HCT116 (cell line): ENCODE data around the gene HTR3E. TPM values are rescaled to one million over a fixed set of nuclear protein-coding genes. Genes with fewer than 3 reads are reported as not detected.

Source experiments
- ATAC-seq: fragments of 200-7000 bp; cut with Tn5 transposase; 2 replicates; pipeline ENCODE4 v1.9.1; 2020; ENCODE audit warnings: mild to moderate bottlenecking, moderate library complexity
- Bru-seq: library from RNA; stranded (reverse); fragments of 400-500 nt; gene quantifications from one replicate; lab custom pipeline; 2021; lab: Mats Ljungman, UMichigan
- BruChase-seq, 2 experiments: library from RNA; stranded (reverse); fragments of 400-500 nt; gene quantifications; one replicate each; lab custom pipeline; 2021; lab: Mats Ljungman, UMichigan
- BruUV-seq: library from RNA; stranded (reverse); fragments of 400-500 nt; replicated peaks from 2 replicates; lab custom pipeline; 2021; lab: Mats Ljungman, UMichigan
- CTCF ChIA-PET: fragments of 300-600 bp; sonication (Branson Sonifier 250); formaldehyde crosslinking; loops from one replicate; lab custom pipeline; 2021; ENCODE audit warnings: antibody characterized with exemption; lab: Charles Lee
- POLR2A ChIA-PET: fragments of 300-600, 350-600 bp; sonication (Branson Sonifier 250); formaldehyde crosslinking; loops from one replicate; lab custom pipeline; 2021; ENCODE audit warnings: antibody characterized with exemption; lab: Charles Lee
- RAD21 ChIA-PET, 2 experiments: fragments of 300-600 bp; sonication (Branson Sonifier 250); formaldehyde crosslinking; loops; one replicate each; lab custom pipeline; 2023; ENCODE audit warnings: low total read pairs in 2 of 2; ENCODE audit not compliant: uncharacterized antibody in 2 of 2, unreplicated experiment in 2 of 2, low non-redundant PET in 1 of 2; lab: Charles Lee
- DNase-seq: peaks from one replicate; pipeline ENCODE4 v3.0.0-alpha.2; 2010; ENCODE audit warnings: low read depth, low spot score
- H2AFZ ChIP-seq: fragments of 200-600 bp; shearing (Covaris generic), sonication (generic); 2 replicates; pipeline ENCODE4 v1.6.1; 2017; ENCODE audit warnings: low read depth, mixed run types, mixed read lengths, antibody characterized with exemption, low read length; ENCODE audit not compliant: poor library complexity, severe bottlenecking
- H3K27ac ChIP-seq: 2 replicates; pipeline ENCODE4 v1.5.1; 2012; ENCODE audit warnings: low read depth, low read length
- H3K27me3 ChIP-seq: fragments of 200-600 bp; sonication (generic); 2 replicates; pipeline ENCODE4 v1.6.1; 2016; ENCODE audit warnings: mixed run types, low read length, mixed read lengths; ENCODE audit not compliant: insufficient read depth
- H3K36me3 ChIP-seq, 2 experiments: fragments of 200-500 bp in 1 of 2; fragments of 200-600 bp in 1 of 2; sonication (Bioruptor generic) in 1 of 2; sonication (generic) in 1 of 2; 2 replicates each; pipeline versions ENCODE4 v1.5.1 to v1.6.1; 2014 to 2016; ENCODE audit warnings: low read length in 2 of 2, inconsistent platforms in 1 of 2, mixed read lengths in 1 of 2, mixed run types in 1 of 2; ENCODE audit not compliant: insufficient read depth in 2 of 2, control insufficient read depth in 1 of 2
- H3K4me1 ChIP-seq, 2 experiments: fragments of 200-600 bp in 1 of 2; sonication (generic) in 1 of 2; 2 replicates each; pipeline versions ENCODE4 v1.5.1 to v1.6.1; 2012 to 2017; ENCODE audit warnings: low read length in 2 of 2, inconsistent platforms in 1 of 2, mild to moderate bottlenecking in 1 of 2, mixed read lengths in 1 of 2, mixed run types in 1 of 2, moderate library complexity in 1 of 2; ENCODE audit not compliant: insufficient read depth in 2 of 2, control insufficient read depth in 1 of 2
- H3K4me2 ChIP-seq: fragments of 200-600 bp; sonication (generic); 2 replicates; pipeline ENCODE4 v1.6.1; 2017; ENCODE audit warnings: mixed run types, low read length, mixed read lengths
- H3K4me3 ChIP-seq, 2 experiments: fragments of 200-600 bp in 1 of 2; sonication (generic) in 1 of 2; replicated peaks in 1 of 2; 2 replicates each; pipeline ENCODE4 v1.5.1; 2011 to 2016; ENCODE audit warnings: low read length in 2 of 2, control low read depth in 1 of 2, low read depth in 1 of 2, mild to moderate bottlenecking in 1 of 2, mixed read lengths in 1 of 2, mixed run types in 1 of 2
- H3K79me2 ChIP-seq: fragments of 200-600 bp; sonication (generic); 2 replicates; pipeline ENCODE4 v1.6.1; 2017; ENCODE audit warnings: mild to moderate bottlenecking, mixed run types, low read length, moderate library complexity, mixed read lengths; ENCODE audit not compliant: insufficient read depth
- H3K9ac ChIP-seq: fragments of 200-600 bp; sonication (generic); 2 replicates; pipeline ENCODE4 v1.6.1; 2016; ENCODE audit warnings: low read length, mixed read lengths
- H3K9me2 ChIP-seq: fragments of 200-600 bp; sonication (generic), shearing (Covaris generic); 2 replicates; pipeline ENCODE4 v1.6.1; 2017; ENCODE audit warnings: mixed run types, mild to moderate bottlenecking, moderate library complexity; ENCODE audit not compliant: insufficient read depth
- H3K9me3 ChIP-seq, 2 experiments: fragments of 200-500 bp in 1 of 2; fragments of 200-600 bp in 1 of 2; sonication (Bioruptor generic) in 1 of 2; sonication (generic) in 1 of 2; 2 replicates each; pipeline ENCODE4 v1.6.1; 2014 to 2017; ENCODE audit warnings: low read length in 2 of 2, mixed read lengths in 2 of 2, inconsistent platforms in 1 of 2, low read depth in 1 of 2, mild to moderate bottlenecking in 1 of 2, mixed run types in 1 of 2, moderate library complexity in 1 of 2; ENCODE audit not compliant: control insufficient read depth in 1 of 2, insufficient read depth in 1 of 2
- H4K20me1 ChIP-seq: fragments of 200-600 bp; sonication (generic), shearing (Covaris generic); 2 replicates; pipeline ENCODE4 v1.6.1; 2017; ENCODE audit warnings: mixed run types, mild to moderate bottlenecking, moderate library complexity; ENCODE audit not compliant: insufficient read depth
- CBX3 ChIP-seq: IDR thresholded peaks from 2 replicates; pipeline ENCODE4 v1.6.1; 2012; ENCODE audit warnings: low read depth
- CTCF ChIP-seq, 3 experiments: fragments of 200-600 bp in 1 of 3; sonication (generic) in 1 of 3; IDR thresholded peaks in 2 of 3; conservative IDR thresholded peaks in 1 of 3; 2 replicates each; pipeline ENCODE4 v1.5.1; 2012 to 2017; ENCODE audit warnings: low read depth in 2 of 3, low read length in 2 of 3, antibody characterized with exemption in 1 of 3, borderline replicate concordance in 1 of 3, control low read depth in 1 of 3, mild to moderate bottlenecking in 1 of 3, mixed read lengths in 1 of 3, mixed run types in 1 of 3, moderate library complexity in 1 of 3; ENCODE audit not compliant: insufficient read depth in 1 of 3
- EGR1 ChIP-seq: IDR thresholded peaks from 2 replicates; pipeline ENCODE4 v1.6.1; 2012; ENCODE audit warnings: low read depth
- ELF1 ChIP-seq: IDR thresholded peaks from 2 replicates; pipeline ENCODE4 v1.6.1; 2012; ENCODE audit warnings: low read depth, borderline replicate concordance
- EZH2 ChIP-seq: fragments of 200-600 bp; sonication (generic); IDR thresholded peaks from 2 replicates; pipeline ENCODE4 v1.6.1; 2017; ENCODE audit warnings: antibody characterized with exemption, mixed run types
- EZH2phosphoT487 ChIP-seq: fragments of 200-600 bp; IDR thresholded peaks from 2 replicates; pipeline ENCODE4 v1.6.1; 2018; ENCODE audit warnings: antibody characterized with exemption, borderline replicate concordance
- FOSL1 ChIP-seq: IDR thresholded peaks from 2 replicates; pipeline ENCODE4 v1.6.1; 2012; ENCODE audit warnings: low read depth
- JUND ChIP-seq: IDR thresholded peaks from 2 replicates; pipeline ENCODE4 v1.6.1; 2012
- REST ChIP-seq: IDR thresholded peaks from 2 replicates; pipeline ENCODE4 v1.6.1; 2012; ENCODE audit warnings: low read depth
- ZNF274 ChIP-seq: fragments of 200-500 bp; sonication (Bioruptor generic); IDR thresholded peaks from 2 replicates; pipeline ENCODE4 v1.6.1; 2014; ENCODE audit warnings: mild to moderate bottlenecking, low read depth, low read length, inconsistent platforms
- intact Hi-C: fragments of 100-400 bp; cut with micrococcal nuclease; formaldehyde crosslinking; loops from 2 replicates; pipeline ENCODE4 v1.10.0; 2022
- long read RNA-seq: library from polyadenylated mRNA; unstranded; transcript quantifications from one replicate; pipeline ENCODE4 v2.0.0, GENCODE V29; 2021; ENCODE audit not compliant: unreplicated experiment
- polyA plus RNA-seq: library from polyadenylated mRNA; unstranded; fragments of >200 nt; gene quantifications from 2 replicates; pipeline ENCODE4 v1.2.1, GENCODE V29; 2012; ENCODE audit warnings: missing spikeins
- total RNA-seq: library from RNA; stranded (reverse); gene quantifications from one replicate; pipeline ENCODE4 v1.2.1, GENCODE V29; 2021; ENCODE audit not compliant: unreplicated experiment
- TF ChIP-seq, protein P1 (sequence below): IDR thresholded peaks from 2 replicates; pipeline ENCODE4 v1.6.1; 2012

HTR3E gene
- total RNA-seq (not detected), Bru-seq, nascent RNA (not detected), BruChase-seq, experiment 1, labeled RNA remaining after a 6-hour chase (percentile 1 among the genes with signal in this experiment), BruChase-seq, experiment 2, labeled RNA remaining after a 2-hour chase (not detected)
- polyA plus RNA-seq = not detected in 2 replicates
- long read RNA-seq = 0 reads

DNA sequence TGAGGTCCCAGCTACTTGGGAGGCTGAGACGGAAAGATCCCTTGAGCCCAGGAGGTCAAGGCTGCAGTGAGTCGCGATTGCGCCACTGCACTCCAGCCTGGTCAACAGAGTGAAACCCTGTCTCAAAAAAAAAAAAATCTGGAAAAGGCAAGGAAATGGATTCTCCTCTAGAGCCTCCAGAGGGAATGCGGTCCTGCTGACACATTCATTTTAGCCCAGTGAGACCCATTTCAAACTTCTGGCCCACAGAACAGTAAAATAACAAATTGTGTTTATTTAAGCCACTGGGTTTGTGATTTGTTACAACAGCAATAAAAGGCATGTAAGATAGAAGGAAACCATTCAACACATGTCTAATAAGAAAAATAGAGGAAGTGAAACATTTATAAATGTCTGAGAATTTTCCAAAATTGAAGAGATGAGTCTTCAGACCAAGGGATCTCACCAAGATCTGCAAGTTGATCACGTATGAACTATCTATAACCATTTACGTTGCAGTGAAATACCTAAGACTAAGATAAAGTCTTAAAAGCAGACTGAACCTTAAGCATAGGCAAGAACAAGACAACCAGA, at the start of gene HTR3E:
TSS of gene HTR3E (plus strand) at position 254 of the 573 bp plus-strand sequence. CDS start 466 bp downstream, outside the sequence.
- CTCF ChIA-PET = no interaction called here
- Histone ChIP-seq H3K27me3 (no peaks in the 10 kb centered on the region), H3K27ac (no peak within 1 kb of the TSS), H3K9me3 (peaks cover 6 to 12% of the 10 kb centered on the region in 2 experiments; a peak in 2 of 4 replicates), H3K4me3 (no peak within 1 kb of the TSS), H3K4me2 (no peak within 1 kb of the TSS), H2AFZ (no peak within 1 kb of the TSS), H3K4me1 (no peaks in the 10 kb centered on the region), H3K9me2 (no peaks in the 10 kb centered on the region), H3K36me3 (no peaks in the 10 kb centered on the region), H3K9ac (no peak within 1 kb of the TSS), H3K79me2 (no peaks in the 10 kb centered on the region), H4K20me1 (no peaks in the 10 kb centered on the region)
- intact Hi-C loops = no loop called here
- no peak for TF ChIP-seq CTCF (IDR thresholded peaks at IDR 0.05 in 2 of 3, conservative IDR thresholded peaks at IDR 0.05 in 1 of 3; ENCODE audit: borderline replicate concordance in 1 of 3, insufficient read depth in 1 of 3, low read depth in 2 of 3, low read length in 2 of 3)
- no peak for TF ChIP-seq EZH2phosphoT487
- TF ChIP-seq JUND = no peak
- no peak for TF ChIP-seq CBX3
- TF ChIP-seq FOSL1 = no peak
- no peak for TF ChIP-seq ELF1
- no peak for TF ChIP-seq EGR1
- TF ChIP-seq, protein P1, sequence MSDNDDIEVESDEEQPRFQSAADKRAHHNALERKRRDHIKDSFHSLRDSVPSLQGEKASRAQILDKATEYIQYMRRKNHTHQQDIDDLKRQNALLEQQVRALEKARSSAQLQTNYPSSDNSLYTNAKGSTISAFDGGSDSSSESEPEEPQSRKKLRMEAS = no peak
- no peak for TF ChIP-seq ZNF274
- no peak for TF ChIP-seq REST
- no peak for TF ChIP-seq EZH2
- DNase-seq (no peak), ATAC-seq (no peak)
- BruUV-seq = no TSS peak
- RAD21 ChIA-PET = no interaction called here
- POLR2A ChIA-PET = no interaction called here
